Neural crest cell (in vitro differentiated cells): ENCODE measurements around the gene ENO2. TPM values are rescaled to one million over a fixed set of nuclear protein-coding genes. Genes with fewer than 3 reads are reported as not detected.
A peak's percentile ranks its signal among the peaks of the same experiment; 100 is the strongest.

Experiments used
- DNase-seq: peaks from one replicate; pipeline ENCODE4 v3.0.0; 2021; ENCODE audit warnings: low read depth, mixed read lengths, low spot score
- H3K27ac Mint-ChIP-seq: one replicate; pipeline ENCODE4 v1.8.0; 2021; ENCODE audit warnings: mild to moderate bottlenecking, mixed read lengths; ENCODE audit not compliant: unreplicated experiment
- H3K27me3 Mint-ChIP-seq: 2 replicates; pipeline ENCODE4 v1.8.0; 2021; ENCODE audit warnings: low read depth, mild to moderate bottlenecking, mixed read lengths
- H3K36me3 Mint-ChIP-seq: 2 replicates; pipeline ENCODE4 v1.8.0; 2021; ENCODE audit warnings: low read depth, mild to moderate bottlenecking, mixed read lengths
- H3K4me1 Mint-ChIP-seq: 2 replicates; pipeline ENCODE4 v1.8.0; 2021; ENCODE audit warnings: mixed read lengths
- H3K4me3 Mint-ChIP-seq: one replicate; pipeline ENCODE4 v1.8.0; 2021; ENCODE audit warnings: mild to moderate bottlenecking, mixed read lengths
- H3K9me3 Mint-ChIP-seq: 2 replicates; pipeline ENCODE4 v1.8.0; 2021; ENCODE audit warnings: mixed read lengths
- CTCF ChIP-seq: fragments of 200-600 bp; sonication (generic); conservative IDR thresholded peaks from 2 replicates; pipeline ENCODE4 v1.5.0; 2021; ENCODE audit warnings: antibody characterized with exemption, mild to moderate bottlenecking
- total RNA-seq: library from RNA; stranded (reverse); gene quantifications from 2 replicates; pipeline ENCODE4 v1.2.1, GENCODE V29; 2021

ENO2 gene
- total RNA-seq, 1 donor from 2014 or later: 68.4 TPM

GRCh38 chr12:6923851-6924250 is 9.5 kb downstream of the ENO2 start:
- peaks cover 3% of the 10 kb centered on the region for H3K36me3 Mint-ChIP-seq
- no peaks in the 10 kb centered on the region for H3K9me3 Mint-ChIP-seq
- no peak for TF ChIP-seq CTCF
- H3K4me3 Mint-ChIP-seq: peak overlapping the region; percentile 94
- H3K4me1 Mint-ChIP-seq: peaks cover 54% of the 10 kb centered on the region
- H3K27ac Mint-ChIP-seq: peak overlapping the region; percentile 96
- DNase-seq: no peak
- H3K27me3 Mint-ChIP-seq: no peaks in the 10 kb centered on the region

GRCh38 chr12:6925239-6925539 is 10.8 kb downstream of the ENO2 start:
- Mint-ChIP-seq H3K36me3 (peaks cover 3% of the 10 kb centered on the region), H3K4me1 (peaks cover 63% of the 10 kb centered on the region), H3K27ac (peak overlapping the region; percentile 96), H3K27me3 (no peaks in the 10 kb centered on the region), H3K9me3 (no peaks in the 10 kb centered on the region), H3K4me3 (peak overlapping the region; percentile 94)
- no peak for DNase-seq
- TF ChIP-seq CTCF: no peak

GRCh38 chr12:6925540-6926279 is 11.3 kb downstream of the ENO2 start:
- Mint-ChIP-seq H3K4me1 (peaks cover 66% of the 10 kb centered on the region), H3K9me3 (no peaks in the 10 kb centered on the region), H3K36me3 (peaks cover 3% of the 10 kb centered on the region), H3K4me3 (peak overlapping the region; percentile 94), H3K27ac (peak overlapping the region; percentile 96), H3K27me3 (no peaks in the 10 kb centered on the region)
- TF ChIP-seq CTCF: no peak
- DNase-seq: no peak

- TF ChIP-seq CTCF: no peak
- peak within 1 kb of the TSS; percentile 98 for H3K27ac Mint-ChIP-seq
Observed at GRCh38 chr12:6927379-6928021, 13.1 kb downstream of the ENO2 start, which contains the start of gene ATN1. ATN1 (plus strand) TSS chr12:6927959; CDS start chr12:6934002, 6,043 bp downstream.

GRCh38 chr12:6928022-6928702 is 13.8 kb downstream of the ENO2 start:
- Mint-ChIP-seq H3K4me3 (peak overlapping the region; percentile 98), H3K27me3 (no peaks in the 10 kb centered on the region), H3K9me3 (no peaks in the 10 kb centered on the region), H3K36me3 (peaks cover 3% of the 10 kb centered on the region), H3K27ac (peak overlapping the region; percentile 98), H3K4me1 (peaks cover 76% of the 10 kb centered on the region)
- TF ChIP-seq CTCF: no peak
- DNase-seq: no peak

More at GRCh38 chr12:6927379-6928021, 13.1 kb downstream of the ENO2 start, which contains the start of gene ATN1:
- Mint-ChIP-seq H3K9me3 (no peaks in the 10 kb centered on the region), H3K36me3 (peaks cover 3% of the 10 kb centered on the region), H3K4me1 (peaks cover 76% of the 10 kb centered on the region), H3K27me3 (no peaks in the 10 kb centered on the region), H3K4me3 (peak within 1 kb of the TSS; percentile 98)
- peak; percentile 57 for DNase-seq
